C4-2B (cell line): ENCODE results near the gene EREG.

ENCODE experiments used
- CTCF ChIP-seq: fragments of 450-650 bp; conservative IDR thresholded peaks from 2 replicates; pipeline ENCODE4 v1.5.1; 2017; ENCODE audit warnings: mild to moderate bottlenecking
- ZFX ChIP-seq: fragments of 450-650 bp; IDR thresholded peaks from 2 replicates; pipeline ENCODE4 v1.6.1; 2017

GRCh38 chr4:74339501-74339900 lies 25.4 kb upstream of the EREG start:
- TF ChIP-seq CTCF (no peak), ZFX (no peak)
